Measurements from ENCODE around the gene UGT2A2. TPM values are rescaled to one million over a fixed set of nuclear protein-coding genes. Genes with fewer than 3 reads are reported as not detected.

UGT2A2 gene
- total RNA-seq, 1 experiment from 2014 or later, result not detected

DNA sequence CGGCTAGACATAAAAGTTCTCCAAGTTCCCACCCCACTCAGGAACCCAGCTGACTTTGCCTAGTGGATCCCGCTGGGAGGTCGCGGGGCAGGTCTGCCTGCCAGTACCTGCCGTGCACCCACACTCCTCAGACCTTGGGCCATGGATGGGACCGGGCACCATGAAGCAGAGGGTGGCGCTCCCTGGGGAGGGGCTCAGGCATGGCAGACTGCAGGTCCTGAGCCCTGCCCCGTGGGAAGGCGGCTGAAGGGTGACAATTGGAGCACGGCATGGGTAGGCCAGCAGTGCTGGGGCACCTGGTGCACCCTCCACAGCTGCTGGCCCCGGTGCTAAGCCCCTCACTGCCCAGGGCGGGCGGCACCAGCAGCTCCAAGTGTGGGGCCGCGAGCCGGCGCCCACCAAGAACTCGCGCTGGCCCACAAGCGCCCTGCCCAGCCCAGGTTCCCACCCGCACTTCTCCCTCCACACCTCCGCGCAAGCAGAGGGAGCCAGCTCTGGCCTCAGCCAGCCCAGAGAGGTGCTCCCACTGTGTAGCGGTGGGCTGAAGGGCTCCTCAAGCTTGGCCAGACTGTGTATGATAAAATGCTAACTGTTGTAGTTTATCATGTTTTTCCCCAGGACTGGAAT is 63.1 kb downstream of the UGT2A2 start:
- POLR2A ChIA-PET (ENCODE audit: low non-redundant PET), result no interaction called here
- intact Hi-C loops (cut with micrococcal nuclease; ENCODE audit: unreplicated experiment), result no loop called here
- no peak for DNase-seq (ENCODE audit: low spot score)
- CTCF ChIA-PET, result no interaction called here
- Histone ChIP-seq H3K4me3 (ENCODE audit: low read depth, low read length, poor library complexity, severe bottlenecking) (no peak overlapping the region), H3K27me3 (replicated peaks; ENCODE audit: insufficient read depth, low read depth, low read length, poor library complexity) (no peaks in the 10 kb centered on the region), H3K36me3 (ENCODE audit: insufficient read depth, low read length, poor library complexity, severe bottlenecking) (no peaks in the 10 kb centered on the region), H3K27ac (ENCODE audit: low read depth, low read length, poor library complexity, severe bottlenecking) (no peak overlapping the region), H3K9me3 (ENCODE audit: low read depth, low read length, poor library complexity, severe bottlenecking) (no peaks in the 10 kb centered on the region), H3K4me1 (ENCODE audit: insufficient read depth, low read length, poor library complexity, severe bottlenecking) (no peaks in the 10 kb centered on the region)
- TF ChIP-seq EZH2 (IDR thresholded peaks at IDR 0.05; ENCODE audit: borderline replicate concordance, low read depth, low read length, poor library complexity, severe bottlenecking), result no peak
- TF ChIP-seq, protein P1, sequence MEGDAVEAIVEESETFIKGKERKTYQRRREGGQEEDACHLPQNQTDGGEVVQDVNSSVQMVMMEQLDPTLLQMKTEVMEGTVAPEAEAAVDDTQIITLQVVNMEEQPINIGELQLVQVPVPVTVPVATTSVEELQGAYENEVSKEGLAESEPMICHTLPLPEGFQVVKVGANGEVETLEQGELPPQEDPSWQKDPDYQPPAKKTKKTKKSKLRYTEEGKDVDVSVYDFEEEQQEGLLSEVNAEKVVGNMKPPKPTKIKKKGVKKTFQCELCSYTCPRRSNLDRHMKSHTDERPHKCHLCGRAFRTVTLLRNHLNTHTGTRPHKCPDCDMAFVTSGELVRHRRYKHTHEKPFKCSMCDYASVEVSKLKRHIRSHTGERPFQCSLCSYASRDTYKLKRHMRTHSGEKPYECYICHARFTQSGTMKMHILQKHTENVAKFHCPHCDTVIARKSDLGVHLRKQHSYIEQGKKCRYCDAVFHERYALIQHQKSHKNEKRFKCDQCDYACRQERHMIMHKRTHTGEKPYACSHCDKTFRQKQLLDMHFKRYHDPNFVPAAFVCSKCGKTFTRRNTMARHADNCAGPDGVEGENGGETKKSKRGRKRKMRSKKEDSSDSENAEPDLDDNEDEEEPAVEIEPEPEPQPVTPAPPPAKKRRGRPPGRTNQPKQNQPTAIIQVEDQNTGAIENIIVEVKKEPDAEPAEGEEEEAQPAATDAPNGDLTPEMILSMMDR (conservative IDR thresholded peaks at IDR 0.05; ENCODE audit: low read depth, low read length), result no peak
- BruUV-seq (replicated peaks), result no TSS peak

DNA sequence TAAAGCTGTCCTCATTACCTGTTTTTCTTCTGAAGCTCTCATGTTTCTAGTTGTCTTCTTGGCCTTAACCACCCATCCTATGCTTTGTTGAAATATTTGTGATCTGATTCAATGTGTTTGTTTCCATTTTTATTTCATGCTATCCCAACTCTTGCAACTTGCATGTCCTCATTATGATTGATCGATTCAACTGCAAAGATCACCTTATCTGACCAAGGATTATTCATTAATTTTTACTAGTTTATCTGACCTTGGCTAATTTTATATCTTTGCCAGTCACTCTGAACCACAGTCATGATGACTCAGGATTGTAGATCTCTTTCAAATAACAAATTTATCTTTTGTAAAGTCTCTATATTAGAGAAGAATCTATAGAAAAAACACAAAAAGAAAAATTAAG is 70.7 kb downstream of the UGT2A2 start:
- Histone ChIP-seq H3K27me3 (replicated peaks; ENCODE audit: insufficient read depth, low read depth, low read length, poor library complexity) (no peaks in the 10 kb centered on the region), H3K4me3 (ENCODE audit: low read depth, low read length, poor library complexity, severe bottlenecking) (no peak overlapping the region), H3K9me3 (ENCODE audit: low read depth, low read length, poor library complexity, severe bottlenecking) (no peaks in the 10 kb centered on the region), H3K27ac (ENCODE audit: low read depth, low read length, poor library complexity, severe bottlenecking) (no peak overlapping the region), H3K36me3 (ENCODE audit: insufficient read depth, low read length, poor library complexity, severe bottlenecking) (no peaks in the 10 kb centered on the region), H3K4me1 (ENCODE audit: insufficient read depth, low read length, poor library complexity, severe bottlenecking) (no peaks in the 10 kb centered on the region)
- no TSS peak for BruUV-seq (replicated peaks)
- TF ChIP-seq, protein P1 (conservative IDR thresholded peaks at IDR 0.05; ENCODE audit: low read depth, low read length), result no peak
- TF ChIP-seq EZH2 (IDR thresholded peaks at IDR 0.05; ENCODE audit: borderline replicate concordance, low read depth, low read length, poor library complexity, severe bottlenecking), result no peak
- intact Hi-C loops (cut with micrococcal nuclease; ENCODE audit: unreplicated experiment), result no loop called here
- DNase-seq (ENCODE audit: low spot score), result no peak
- CTCF ChIA-PET, result no interaction called here
- POLR2A ChIA-PET (ENCODE audit: low non-redundant PET), result no interaction called here

DNA sequence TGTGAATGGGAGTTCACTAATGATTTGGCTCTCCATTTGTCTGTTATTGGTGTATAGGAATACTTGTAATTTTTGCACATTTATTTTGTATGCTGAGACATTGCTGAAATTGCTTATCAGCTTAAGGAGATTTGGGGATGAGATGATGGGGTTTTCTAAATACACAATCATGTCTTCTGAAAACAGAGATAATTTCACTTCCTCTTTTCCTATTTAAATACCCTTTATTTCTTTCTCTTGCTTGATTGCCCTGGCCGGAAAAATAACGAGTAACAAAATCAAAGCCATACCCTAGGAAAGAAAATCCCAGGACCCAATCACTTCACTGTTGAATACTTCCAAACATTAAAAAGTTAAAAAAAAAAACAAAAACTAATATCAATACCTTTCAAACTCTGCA is 76.0 kb downstream of the UGT2A2 start:
- CTCF ChIA-PET, result no interaction called here
- no peak for DNase-seq (ENCODE audit: low spot score)
- POLR2A ChIA-PET (ENCODE audit: low non-redundant PET), result no interaction called here

More for the DNA sequence above, 76.0 kb downstream of the UGT2A2 start:
- Histone ChIP-seq H3K27me3 (replicated peaks; ENCODE audit: insufficient read depth, low read depth, low read length, poor library complexity) (no peaks in the 10 kb centered on the region), H3K4me1 (ENCODE audit: insufficient read depth, low read length, poor library complexity, severe bottlenecking) (no peaks in the 10 kb centered on the region), H3K9me3 (ENCODE audit: low read depth, low read length, poor library complexity, severe bottlenecking) (no peaks in the 10 kb centered on the region), H3K4me3 (ENCODE audit: low read depth, low read length, poor library complexity, severe bottlenecking) (no peak overlapping the region), H3K27ac (ENCODE audit: low read depth, low read length, poor library complexity, severe bottlenecking) (no peak overlapping the region), H3K36me3 (ENCODE audit: insufficient read depth, low read length, poor library complexity, severe bottlenecking) (no peaks in the 10 kb centered on the region)
- BruUV-seq (replicated peaks), result no TSS peak
- intact Hi-C loops (cut with micrococcal nuclease; ENCODE audit: unreplicated experiment), result no loop called here
- TF ChIP-seq EZH2 (IDR thresholded peaks at IDR 0.05; ENCODE audit: borderline replicate concordance, low read depth, low read length, poor library complexity, severe bottlenecking), result no peak
- TF ChIP-seq, protein P1 (conservative IDR thresholded peaks at IDR 0.05; ENCODE audit: low read depth, low read length), result no peak
